ENCODE results near the gene XXYLT1.

The XXYLT1 gene

GRCh38 chr3:195203606-195204005 lies 67.4 kb downstream of the XXYLT1 start:
- DNase-seq (ENCODE audit: low spot score): no peak
- in situ Hi-C loops (cut with MboI; ENCODE audit: low pct_unique_long_range_greater_than_20kb, low sequenced_read_pairs, unreplicated experiment): no loop called here
- TF ChIP-seq, protein P1, sequence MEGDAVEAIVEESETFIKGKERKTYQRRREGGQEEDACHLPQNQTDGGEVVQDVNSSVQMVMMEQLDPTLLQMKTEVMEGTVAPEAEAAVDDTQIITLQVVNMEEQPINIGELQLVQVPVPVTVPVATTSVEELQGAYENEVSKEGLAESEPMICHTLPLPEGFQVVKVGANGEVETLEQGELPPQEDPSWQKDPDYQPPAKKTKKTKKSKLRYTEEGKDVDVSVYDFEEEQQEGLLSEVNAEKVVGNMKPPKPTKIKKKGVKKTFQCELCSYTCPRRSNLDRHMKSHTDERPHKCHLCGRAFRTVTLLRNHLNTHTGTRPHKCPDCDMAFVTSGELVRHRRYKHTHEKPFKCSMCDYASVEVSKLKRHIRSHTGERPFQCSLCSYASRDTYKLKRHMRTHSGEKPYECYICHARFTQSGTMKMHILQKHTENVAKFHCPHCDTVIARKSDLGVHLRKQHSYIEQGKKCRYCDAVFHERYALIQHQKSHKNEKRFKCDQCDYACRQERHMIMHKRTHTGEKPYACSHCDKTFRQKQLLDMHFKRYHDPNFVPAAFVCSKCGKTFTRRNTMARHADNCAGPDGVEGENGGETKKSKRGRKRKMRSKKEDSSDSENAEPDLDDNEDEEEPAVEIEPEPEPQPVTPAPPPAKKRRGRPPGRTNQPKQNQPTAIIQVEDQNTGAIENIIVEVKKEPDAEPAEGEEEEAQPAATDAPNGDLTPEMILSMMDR (IDR thresholded peaks at IDR 0.05; ENCODE audit: extremely low read depth, insufficient read depth, missing control alignments): no peak

- no peak for DNase-seq (ENCODE audit: low spot score)
- in situ Hi-C loops (cut with MboI; ENCODE audit: low pct_unique_long_range_greater_than_20kb, low sequenced_read_pairs, unreplicated experiment): no loop called here
- TF ChIP-seq, protein P1 (IDR thresholded peaks at IDR 0.05; ENCODE audit: extremely low read depth, insufficient read depth, missing control alignments): no peak
Observed at GRCh38 chr3:195201295-195201694, 69.7 kb downstream of the XXYLT1 start.

GRCh38 chr3:195200010-195200822 lies 70.7 kb downstream of the XXYLT1 start:
- in situ Hi-C loops (cut with MboI; ENCODE audit: low pct_unique_long_range_greater_than_20kb, low sequenced_read_pairs, unreplicated experiment): no loop called here
- TF ChIP-seq, protein P1 (IDR thresholded peaks at IDR 0.05; ENCODE audit: extremely low read depth, insufficient read depth, missing control alignments): no peak
- DNase-seq (ENCODE audit: low spot score): no peak

DNA sequence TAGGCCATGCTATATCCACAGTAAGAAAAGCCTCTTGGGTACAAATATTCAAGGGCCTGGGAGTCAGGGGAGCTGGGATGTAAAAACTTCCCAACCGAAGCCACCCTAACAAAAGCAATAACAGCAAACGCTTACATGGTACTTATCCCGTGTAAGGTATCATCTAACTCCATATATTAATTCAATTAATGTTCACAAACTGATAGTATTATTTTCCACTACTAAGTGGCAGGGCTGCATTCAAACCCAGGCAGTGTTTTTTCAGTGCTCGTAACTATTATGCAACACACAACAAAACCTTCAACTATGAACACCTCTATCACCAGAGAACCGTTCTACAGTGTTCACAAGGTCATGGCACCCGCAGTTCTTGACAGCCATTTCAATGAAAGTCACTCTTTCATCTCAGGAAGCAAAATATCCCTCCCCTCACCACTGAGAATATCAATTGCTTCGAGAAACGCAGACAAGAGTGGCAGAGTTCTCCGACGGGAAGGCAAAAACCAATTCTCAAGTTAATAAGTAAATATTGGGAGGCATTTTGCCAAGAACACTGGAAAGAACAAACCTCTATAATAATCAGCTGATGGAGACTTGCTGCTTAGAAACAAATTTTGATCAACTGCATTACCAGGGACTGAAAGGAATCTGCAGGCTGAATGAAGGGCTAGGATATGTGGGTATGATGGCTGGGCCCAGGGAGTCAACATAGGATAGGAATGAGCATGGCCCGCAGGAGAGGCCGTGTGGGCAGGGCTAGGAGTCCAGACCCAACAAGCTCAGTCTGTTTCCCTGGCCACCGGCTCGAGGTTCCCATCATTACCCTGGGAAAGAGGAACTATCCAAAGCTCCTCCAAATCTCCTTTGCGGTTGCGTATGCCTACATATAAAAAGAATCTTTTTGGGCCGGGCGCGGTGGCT lies 72.3 kb downstream of the XXYLT1 start:
- in situ Hi-C loops (cut with MboI; ENCODE audit: low pct_unique_long_range_greater_than_20kb, low sequenced_read_pairs, unreplicated experiment): no loop called here
- TF ChIP-seq, protein P1 (IDR thresholded peaks at IDR 0.05; ENCODE audit: extremely low read depth, insufficient read depth, missing control alignments): no peak
- DNase-seq (ENCODE audit: low spot score): no peak

GRCh38 chr3:195197765-195198425 lies 73.1 kb downstream of the XXYLT1 start:
- in situ Hi-C loops (cut with MboI; ENCODE audit: low pct_unique_long_range_greater_than_20kb, low sequenced_read_pairs, unreplicated experiment): no loop called here
- no peak for DNase-seq (ENCODE audit: low spot score)
- TF ChIP-seq, protein P1 (IDR thresholded peaks at IDR 0.05; ENCODE audit: extremely low read depth, insufficient read depth, missing control alignments): no peak

- in situ Hi-C loops (cut with MboI; ENCODE audit: low pct_unique_long_range_greater_than_20kb, low sequenced_read_pairs, unreplicated experiment): no loop called here
- TF ChIP-seq, protein P1 (IDR thresholded peaks at IDR 0.05; ENCODE audit: extremely low read depth, insufficient read depth, missing control alignments): no peak
- no peak for DNase-seq (ENCODE audit: low spot score)
Observed at GRCh38 chr3:195196266-195196665, 74.7 kb downstream of the XXYLT1 start.
